GM21576 (cell line): ENCODE data around the gene C11orf21.
"Not testable (repeated sequence)": the region's sequence is repeated elsewhere in the genome, so short reads cannot be mapped to it uniquely, and the experiment has no call there.

ENCODE experiments used
- ATAC-seq: cut with Tn5 transposase; IDR thresholded peaks from one replicate; pipeline ENCODE4 v1.9.1; 2021; ENCODE audit warnings: mild to moderate bottlenecking, moderate library complexity; ENCODE audit not compliant: unreplicated experiment

Gene C11orf21

DNA sequence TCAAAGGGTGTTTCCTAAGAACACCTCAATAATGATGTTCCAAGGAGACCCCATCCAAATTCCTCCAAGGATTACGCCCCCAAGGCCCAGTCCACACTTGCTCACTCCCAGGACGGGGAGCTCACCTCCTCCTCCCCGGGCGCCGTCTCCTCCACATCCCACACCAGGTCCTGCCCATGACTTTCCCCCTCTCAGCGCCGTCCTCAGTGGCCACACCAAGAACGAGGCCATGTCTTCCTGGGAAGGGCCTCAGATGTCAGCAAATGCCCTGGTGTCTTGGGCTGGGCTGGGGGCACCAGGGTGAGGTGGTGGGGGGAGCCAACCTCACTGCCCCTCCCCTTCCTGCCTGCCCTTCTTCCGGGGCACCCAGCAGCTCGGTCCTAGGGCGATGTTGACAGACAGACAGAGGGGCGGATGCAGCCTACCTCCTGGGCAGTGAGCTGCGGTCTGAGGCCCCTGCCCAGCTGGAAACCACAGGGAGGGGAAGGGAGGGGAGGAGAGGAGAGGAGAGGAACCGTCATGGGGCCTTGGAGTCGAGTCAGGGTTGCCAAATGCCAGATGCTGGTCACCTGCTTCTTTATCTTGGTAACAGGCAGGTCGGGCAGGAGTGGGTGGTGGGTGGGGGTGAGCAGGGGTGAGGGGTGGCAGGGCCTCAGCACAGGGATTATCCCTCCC, at the start of gene C11orf21, which contains the start of gene TSPAN32:
Gene C11orf21 (minus strand): TSS at position 288 of the 675 bp plus-strand sequence. CDS start 110 bp downstream, at position 178.
Gene TSPAN32 (plus strand): TSS at position 383 of the 675 bp plus-strand sequence. CDS start 137 bp downstream, at position 520.
- ATAC-seq, result no peak

DNA sequence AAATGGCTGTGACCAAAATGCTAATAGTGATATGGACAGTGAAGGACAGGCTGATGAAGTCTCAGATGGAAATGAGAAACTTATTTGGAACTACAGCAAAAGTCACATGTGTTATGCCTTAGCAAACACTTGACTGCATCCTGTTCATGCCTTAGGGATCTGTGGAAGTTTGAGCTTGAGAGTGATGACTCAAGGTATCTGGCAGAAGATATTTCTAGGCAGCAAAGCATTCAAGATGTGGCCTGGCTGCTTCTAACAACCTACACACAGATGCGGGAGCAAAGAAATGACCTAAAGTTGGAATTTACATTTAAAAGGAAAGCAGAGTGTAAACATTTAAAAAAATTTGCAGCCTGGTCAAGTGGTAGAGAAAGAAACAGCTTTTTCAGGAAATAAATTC, 47.3 kb upstream of the C11orf21 start:
- ATAC-seq, result no peak

- no peak for ATAC-seq
Measured at GRCh38 chr11:2347308-2347830, 45.7 kb upstream of the C11orf21 start.

- no peak for ATAC-seq
Measured at GRCh38 chr11:2346586-2347307, 45.0 kb upstream of the C11orf21 start.

GRCh38 chr11:2346014-2346413, 44.3 kb upstream of the C11orf21 start:
- ATAC-seq, result no peak

DNA sequence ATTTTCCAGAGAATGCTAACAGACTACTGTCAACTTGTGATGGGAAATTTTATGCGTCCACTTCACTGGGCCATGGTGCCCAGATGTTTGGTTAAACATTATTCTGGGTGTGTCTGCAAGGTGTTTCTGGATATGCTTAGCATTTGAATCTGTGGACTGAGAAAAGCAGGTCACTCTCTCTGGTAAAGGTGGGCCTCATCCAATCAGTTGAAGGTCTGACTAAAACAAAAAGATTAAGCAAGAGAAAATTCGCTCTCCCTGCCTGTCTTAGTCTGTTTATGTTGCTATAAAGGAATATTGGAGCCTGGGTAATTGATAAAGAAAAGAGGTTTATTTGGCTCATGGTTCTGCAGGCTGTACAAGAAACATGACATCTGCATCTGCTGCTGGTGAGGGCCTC, 43.3 kb upstream of the C11orf21 start:
- ATAC-seq, result no peak

DNA sequence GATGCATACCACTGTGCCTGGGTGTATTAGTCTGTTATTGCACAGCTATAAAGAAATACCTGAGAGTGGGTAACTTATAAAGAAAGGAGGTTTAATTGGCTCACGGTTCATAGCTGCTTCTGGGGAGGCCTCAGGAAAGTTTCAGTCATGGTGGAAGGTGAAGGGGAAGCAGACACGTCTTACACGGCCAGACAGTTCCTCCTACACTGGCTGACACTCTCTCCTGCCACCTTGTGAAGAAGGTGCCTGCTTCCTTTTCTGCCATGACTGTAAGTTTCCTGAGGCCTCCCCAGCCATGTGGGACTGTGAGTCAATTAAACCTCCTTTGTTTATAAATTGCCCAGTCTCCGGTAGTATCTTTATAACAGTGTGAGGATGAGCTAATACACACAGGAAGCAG, 41.8 kb upstream of the C11orf21 start:
- no peak for ATAC-seq

DNA sequence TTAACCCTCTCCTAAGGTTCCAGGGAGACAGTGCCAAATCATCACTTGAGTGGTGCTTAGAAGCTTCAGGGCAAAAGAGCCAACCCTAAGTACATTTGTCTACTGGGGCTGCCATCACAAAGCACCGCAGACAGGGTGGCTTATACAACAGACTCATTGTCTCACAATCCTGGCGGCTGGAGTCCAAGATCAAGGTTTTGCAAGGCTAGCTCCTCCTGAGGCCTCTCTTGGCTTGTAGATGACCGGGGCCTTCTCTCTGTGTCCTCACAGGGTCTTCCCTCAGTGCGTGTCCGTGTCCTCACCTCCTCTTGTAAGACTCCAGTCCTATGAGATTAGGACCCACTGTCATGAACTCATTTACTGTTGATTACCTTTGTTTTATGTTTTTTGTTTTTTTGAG, 41.3 kb upstream of the C11orf21 start:
- ATAC-seq, result no peak

- ATAC-seq, result no peak
Measured at GRCh38 chr11:2342557-2342956, 40.8 kb upstream of the C11orf21 start.

DNA sequence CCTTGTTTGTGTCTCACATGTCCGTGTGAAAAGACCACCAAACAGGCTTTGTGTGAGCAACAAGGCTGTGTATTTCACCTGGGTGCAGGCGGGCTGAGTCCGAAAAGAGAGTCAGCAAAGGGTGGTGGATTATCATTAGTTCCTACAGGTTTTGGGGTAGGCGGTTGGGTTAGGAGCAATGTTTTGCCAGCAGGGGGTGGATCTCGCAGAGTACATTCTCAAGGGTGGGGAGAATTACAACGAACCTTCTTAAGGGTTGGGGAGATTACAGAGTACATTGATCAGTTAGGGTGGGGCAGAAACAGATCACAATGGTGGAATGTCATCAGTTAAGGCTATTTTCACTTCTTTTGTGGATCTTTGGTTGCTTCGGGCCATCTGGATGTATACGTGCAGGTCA, 37.0 kb upstream of the C11orf21 start:
- not testable (repeated sequence) for ATAC-seq

DNA sequence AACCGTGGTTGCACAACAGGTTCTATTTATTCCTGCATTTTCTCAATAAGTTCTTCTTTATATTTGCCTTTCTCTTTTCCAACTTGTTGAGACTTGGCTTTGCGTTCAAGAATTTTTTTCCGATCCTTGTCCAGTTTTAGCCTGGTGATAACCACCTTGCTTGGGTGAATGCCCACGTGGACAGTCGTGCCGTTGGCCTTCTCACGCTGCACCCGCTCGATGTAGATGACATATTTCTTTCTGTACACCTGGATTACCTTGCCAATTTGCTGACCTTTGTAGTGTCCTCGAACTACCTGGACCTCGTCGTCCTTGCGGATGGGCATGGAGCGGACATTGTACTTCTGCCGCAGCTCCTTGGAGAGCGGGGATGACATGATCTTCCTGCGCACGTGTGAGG, 33.6 kb upstream of the C11orf21 start:
- not testable (repeated sequence) for ATAC-seq

- ATAC-seq, result not testable (repeated sequence)
Measured at GRCh38 chr11:2333486-2334205, 31.9 kb upstream of the C11orf21 start.

GRCh38 chr11:2332569-2332968, 30.9 kb upstream of the C11orf21 start:
- not testable (repeated sequence) for ATAC-seq

DNA sequence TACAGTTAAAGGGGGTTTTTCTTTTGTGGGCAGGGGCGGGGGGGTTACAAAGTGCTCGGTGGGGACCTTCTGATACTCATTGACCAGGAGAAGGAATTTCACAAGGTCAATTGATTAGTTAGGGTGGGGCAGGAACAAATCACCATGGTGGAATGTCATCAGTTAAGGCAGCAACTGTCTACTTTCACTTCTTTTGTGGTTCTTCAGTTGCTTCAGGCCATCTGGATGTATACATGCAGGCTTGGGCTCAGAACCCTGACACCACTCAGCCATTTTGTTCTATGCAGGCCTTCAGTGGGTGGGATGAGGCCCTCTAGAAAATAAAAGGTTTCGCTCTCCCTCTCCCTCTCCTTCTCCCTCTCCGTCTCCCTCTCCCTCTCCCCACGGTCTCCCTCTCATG, 29.7 kb upstream of the C11orf21 start:
- no peak for ATAC-seq

DNA sequence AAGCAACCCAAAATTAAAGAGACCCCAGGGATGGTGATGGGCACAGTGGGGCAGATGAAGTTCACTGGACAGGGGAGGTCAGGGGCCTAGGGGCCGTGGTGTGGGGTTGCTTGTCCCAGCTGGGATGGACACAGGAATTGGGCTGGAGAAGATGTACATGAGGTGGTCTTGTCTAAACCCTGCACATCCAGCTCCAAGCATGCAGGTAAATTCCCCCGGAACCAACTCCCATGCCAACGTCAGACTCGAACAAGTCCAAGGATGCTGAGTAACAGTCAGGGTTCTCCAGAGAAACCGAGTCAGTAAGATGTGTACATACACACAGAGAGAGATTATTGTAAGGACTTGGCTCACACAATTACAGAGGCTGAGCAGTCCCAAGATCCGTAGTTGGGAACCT, 29.0 kb upstream of the C11orf21 start:
- ATAC-seq, result no peak

DNA sequence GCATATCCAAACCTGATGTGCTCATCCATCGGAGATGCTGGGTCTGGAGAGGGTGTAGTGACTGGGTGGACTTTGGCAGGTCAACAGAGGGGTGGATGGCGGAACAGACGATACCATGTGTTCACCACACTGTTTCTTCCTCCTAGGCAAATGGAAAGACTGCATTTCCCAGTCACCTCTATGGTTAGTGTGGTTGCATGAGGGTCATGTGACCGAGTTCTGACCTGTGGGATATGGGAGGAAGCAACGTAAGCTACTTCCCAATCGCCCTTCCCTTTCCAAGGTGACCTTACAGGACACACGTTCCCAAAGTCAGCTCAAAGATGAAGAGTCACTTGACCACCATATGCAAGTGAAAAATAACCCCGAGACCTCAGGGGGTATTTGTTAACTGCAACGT, 27.8 kb upstream of the C11orf21 start:
- no peak for ATAC-seq

DNA sequence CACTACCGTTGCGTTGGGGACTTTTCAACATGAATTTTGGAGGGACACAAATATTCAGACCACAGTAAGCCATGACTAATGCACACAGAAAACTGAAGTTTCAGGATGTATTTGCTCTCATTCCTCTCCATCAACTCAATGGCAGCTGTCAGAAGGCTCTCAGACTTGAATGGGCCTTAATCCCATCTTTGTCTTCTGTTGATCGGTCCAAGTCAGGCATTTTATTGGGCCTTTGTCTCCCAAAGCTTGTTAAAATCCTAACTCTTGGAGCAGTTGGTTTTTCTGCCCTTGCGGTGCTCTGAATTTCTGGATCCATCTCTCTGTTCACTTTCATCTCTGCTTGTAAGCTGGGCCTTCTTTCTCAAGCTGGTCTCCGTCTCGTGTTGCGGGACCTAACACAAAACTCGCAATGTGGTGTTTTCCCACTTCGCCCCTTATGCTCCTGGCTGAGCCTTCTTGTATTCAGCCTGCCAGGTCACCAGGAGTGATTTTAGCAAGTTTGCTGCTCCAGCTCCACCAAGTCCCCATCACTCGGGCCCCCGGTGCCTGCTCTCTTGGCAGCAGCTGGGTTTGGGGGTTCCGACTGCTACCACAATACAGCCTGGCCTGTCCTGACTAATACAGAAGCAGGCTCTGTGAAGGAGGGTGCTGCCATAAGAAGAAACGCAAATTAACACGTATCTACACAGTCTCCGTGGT, 27.1 kb upstream of the C11orf21 start:
- ATAC-seq, result no peak

DNA sequence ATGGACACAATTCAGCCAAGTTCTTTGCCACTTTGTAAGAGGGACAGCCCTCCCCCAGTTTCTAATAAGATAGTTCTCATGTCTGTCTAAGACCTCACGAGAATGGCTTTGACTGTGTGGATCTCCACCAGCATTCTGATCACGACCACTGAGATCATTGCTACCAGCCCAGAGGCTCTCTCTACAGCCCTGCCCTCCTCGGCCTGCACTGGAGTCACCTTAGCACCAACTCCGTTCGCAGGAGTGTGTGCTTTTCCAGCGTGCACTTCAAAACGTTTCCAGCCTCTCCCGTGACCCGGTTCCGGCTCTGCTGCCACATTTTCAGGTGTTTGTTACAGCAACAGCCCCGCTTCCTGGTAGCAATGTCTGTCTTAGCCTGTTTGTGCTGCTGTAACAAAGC, 26.3 kb upstream of the C11orf21 start:
- ATAC-seq, result no peak

- ATAC-seq, result no peak
Measured at GRCh38 chr11:2327032-2327431, 25.3 kb upstream of the C11orf21 start.

DNA sequence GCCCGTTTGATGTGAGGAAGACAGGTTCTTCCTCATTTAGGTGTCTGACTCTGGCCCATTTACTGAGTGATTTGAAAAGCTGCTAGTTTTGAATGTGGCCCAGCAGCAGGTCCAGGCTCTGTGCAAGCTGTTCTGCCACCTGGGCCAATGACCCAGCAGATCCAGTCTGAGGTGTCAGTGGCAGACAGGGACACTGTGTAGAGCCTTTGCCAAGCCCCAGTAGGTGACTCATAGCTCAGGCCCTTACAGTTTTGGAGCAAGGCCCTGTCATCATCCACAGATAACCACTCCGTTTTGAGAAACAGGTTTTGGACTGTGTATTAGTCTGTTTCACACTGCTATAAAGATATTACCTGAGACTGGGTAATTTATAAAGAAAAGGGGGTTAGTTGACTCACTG, 24.0 kb upstream of the C11orf21 start:
- ATAC-seq, result no peak

DNA sequence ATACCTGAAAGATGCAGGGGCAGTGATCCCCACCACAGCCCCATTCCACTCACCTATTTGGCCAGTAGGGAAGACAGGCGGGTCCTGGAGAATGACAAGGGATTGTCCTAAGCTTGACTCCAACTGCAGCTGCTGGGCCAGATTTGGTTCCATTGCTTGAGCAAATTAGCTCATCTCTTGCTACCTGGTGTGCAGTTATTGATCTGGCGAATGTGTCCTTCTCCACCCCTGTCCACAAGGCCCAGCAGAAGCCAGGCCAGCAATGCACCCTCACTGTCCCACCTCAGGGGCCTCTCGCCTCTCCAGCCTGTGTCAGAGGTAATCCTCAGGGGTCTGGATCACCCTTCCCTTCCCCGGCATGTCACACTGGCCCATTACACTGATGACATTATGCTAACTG, 23.4 kb upstream of the C11orf21 start:
- no peak for ATAC-seq
